HG03095 (cell line): ENCODE data around the gene EIF4A2.

Experiments used
- ATAC-seq: cut with Tn5 transposase; IDR thresholded peaks from one replicate; pipeline ENCODE4 v1.9.1; 2021; ENCODE audit warnings: moderate library complexity; ENCODE audit not compliant: unreplicated experiment

Gene EIF4A2

DNA sequence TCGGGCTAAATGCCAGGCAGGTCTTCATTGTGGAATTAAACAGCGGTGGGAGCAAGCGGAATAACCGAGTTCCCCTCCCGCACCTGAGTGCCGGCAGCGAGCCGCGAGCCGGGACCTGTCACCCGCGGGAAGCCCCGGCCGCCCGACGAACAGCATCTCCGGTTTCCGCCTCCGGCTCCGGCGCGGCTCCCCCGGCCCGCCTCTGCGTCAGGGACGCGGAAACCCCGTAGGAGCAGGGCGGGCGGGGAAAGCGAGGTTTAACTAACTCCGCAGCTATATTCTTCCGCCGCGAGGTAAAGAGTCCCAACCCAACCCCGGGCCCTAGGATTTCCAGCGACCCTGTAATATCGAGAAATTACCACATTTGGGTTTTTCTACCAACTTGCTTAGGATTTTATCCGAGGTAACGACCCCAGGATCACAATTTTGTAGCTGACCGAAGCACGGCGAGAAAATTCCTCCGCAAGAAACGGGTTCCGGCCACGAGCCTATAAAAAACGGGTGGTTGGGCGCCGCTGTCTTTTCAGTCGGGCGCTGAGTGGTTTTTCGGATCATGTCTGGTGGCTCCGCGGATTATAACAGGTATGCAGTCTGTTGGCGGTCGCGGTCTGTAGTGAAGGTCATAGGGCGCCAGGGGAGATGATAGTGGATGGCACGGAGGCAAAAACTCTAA, at the start of gene EIF4A2:
TSS of gene EIF4A2 (plus strand) at position 520 of the 673 bp plus-strand sequence. CDS start at position 554, 34 bp downstream.
- ATAC-seq = peak; percentile 50

DNA sequence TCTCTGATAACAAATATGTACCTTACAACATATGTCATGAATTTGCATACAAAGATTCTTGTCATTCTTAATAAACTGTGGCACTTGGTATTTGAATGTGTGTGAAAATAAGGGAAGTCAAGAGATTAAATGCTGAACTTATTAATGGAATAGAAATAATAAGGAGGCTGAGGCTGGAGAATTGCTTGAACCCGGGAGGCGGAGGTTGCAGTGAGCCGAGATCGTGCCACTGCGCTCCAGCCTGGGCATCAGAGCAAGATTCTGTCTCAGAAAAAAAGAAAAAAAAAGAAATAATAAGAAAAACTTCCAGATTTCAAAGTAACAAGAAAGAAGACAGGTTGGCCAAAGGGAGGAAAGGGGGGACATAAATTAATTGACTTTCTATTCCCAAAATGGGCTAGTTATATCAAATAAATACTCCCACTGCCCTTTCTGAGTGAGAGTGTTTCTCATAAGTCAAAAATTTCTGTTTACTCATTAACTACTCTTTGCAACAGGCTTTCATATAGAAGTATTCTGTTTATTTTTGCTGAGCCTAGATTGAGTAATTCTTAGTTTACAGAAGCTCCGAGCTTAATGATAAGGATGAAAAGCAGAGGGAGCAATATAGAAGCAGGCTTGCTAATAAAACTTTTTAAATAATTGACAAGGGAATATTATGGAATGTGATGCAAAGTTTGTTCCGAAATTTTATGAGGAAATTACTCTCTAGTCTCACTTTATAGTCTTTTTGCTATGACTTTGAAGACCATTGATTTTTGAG, 40.6 kb upstream of the EIF4A2 start:
- no peak for ATAC-seq

DNA sequence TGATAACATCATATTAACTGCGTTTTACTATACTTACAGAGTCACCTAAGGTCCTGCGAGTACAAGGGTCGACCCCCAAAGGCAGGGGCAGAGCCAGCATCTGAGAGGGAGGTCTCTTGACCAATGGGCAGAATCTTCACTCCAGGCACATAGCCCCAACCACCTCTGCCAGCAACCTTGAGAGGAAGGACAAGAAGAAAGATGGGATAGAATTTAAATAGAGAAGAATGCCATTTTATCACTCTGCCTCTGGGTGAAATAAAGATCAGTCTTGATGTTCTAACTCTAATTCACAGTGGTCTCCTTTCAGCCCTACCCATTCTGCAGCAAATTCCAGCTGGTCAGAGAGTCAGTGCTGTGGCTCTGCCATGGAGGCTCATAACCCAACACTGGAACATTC, 39.7 kb upstream of the EIF4A2 start:
- no peak for ATAC-seq

DNA sequence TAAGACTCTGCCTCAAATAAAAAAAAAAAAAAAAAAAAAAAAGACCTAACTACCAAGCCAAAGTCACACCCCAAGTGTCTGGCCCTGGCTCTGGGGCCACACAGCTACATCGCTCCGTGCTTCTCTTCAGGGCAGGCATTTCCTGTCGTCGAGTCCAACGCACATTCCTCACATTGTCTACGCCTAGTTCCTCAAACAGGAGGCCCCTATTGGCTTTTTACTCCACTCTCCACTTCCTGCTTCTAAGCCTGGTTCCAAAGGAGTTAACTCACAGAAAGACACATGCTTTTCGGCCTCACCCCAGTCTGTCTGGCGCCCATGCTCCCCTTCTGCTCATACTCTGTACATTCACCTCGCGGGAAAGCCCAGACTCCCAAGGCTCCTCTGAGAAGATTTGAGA, 37.4 kb upstream of the EIF4A2 start:
- ATAC-seq = no peak

DNA sequence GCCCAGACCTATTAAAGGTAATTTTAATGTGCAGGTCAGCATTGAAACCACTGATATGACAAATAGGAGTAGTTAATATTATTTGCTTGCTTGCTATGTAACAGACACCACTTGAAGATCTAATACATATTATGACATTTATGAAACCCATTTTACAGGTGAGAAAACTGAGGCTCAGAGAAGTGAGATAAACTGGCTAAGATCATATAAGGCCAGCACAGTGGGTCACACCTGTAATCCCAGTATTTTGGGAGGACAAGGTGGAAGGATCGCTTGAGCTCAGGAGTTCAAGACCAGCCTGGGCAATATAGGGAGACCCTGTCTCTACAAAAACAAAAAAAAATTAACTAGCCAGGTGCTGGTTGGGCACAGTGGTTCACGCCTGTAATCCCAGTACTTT, 33.1 kb upstream of the EIF4A2 start:
- no peak for ATAC-seq

DNA sequence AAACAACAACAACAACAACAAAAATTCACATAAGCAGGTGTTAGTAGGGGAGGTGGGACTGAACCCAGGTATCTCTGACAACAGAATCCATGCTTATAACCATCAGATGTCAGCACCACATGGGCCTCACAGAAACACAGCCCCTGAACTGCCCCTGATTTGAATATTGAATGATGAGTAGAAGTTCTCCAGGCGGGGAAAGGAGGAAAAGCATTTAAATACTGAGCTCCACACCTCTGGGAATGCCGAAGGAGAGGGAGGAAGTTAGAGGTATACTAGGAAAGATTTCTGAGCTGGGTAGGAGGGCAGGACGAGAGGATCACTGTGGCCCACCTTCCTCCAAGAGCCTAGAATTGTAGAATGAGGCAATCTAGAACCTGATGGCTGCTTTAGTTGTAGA, 31.9 kb upstream of the EIF4A2 start:
- no peak for ATAC-seq

DNA sequence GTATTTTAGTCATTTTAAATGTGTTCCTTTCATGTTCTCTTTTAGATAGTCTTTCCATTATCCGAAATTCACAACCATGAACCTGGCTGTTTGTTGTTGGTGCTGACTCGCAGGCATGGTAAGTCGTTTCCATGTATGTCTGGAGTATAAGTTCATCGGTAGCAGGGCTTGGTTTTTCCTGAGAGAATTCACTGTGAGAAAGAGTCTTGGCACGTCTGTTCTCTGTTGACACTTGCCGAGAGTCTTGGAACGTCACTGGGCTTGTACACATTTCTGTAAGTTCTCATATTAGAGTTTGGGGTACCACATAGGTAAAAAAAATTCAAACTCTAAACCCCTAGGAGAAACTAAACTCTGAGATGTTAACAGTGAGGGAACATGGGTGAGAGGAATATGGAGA, 29.4 kb upstream of the EIF4A2 start:
- no peak for ATAC-seq

DNA sequence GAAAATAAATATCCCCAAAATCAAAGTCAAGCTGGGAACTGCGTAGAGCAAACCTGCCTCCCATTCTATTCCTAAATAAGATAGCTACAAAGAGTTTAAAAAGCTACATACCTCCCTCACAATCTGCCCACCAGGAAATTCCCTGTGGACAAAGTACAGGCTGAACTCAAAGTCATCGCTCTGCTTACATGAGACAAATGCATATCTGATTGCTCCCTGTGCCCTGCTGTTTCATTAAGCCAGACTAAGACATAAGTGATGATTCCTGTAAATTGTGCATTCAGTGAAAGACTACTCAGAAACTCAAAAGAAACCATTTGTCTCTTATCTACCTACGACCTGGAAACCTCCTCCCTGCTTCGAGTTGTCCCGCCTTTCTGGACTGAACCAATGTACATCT, 28.5 kb upstream of the EIF4A2 start:
- no peak for ATAC-seq

DNA sequence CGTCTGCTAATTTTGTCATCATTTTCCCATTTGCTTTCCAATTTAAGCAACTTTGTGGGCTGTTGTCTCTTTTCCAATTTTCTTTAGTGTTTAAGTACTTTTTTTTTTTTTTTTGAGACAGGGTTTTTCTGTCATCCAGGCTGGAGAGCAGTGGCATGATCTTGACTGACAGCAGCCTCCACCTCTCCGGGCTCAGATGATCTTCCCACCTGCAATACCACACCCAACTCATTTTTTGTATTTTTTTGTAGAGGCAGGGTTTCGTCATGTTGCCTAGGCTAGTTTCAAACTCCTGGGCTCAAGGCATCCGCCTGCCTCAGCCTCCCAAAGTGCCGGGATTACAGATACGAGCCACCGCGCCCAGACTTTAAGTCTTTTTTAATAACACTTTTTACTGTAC, 26.2 kb upstream of the EIF4A2 start:
- ATAC-seq = no peak

DNA sequence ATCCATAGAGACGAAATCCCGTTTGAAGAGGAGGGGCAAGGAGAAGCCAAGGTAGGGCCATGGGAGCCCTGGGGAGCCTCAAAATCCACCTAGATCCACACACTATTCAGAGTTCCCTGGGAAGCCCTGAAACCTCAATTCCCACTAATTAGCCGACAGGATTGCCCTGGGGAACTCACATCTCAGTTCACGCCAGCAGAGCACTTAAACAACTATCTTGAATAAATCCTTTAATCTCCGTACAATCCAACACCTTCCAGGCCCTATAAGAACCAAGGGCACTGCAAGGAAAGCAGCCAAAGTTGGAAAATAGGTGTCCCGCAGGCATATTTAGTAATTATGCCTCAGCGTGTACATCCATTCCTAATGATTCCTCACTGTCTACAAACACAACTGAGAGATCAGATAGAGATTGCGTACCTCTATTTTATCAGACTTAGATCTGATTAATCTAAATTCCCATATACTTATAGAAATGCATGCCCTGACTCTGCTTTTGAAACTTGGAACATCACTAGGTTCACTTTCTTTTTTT, 25.6 kb upstream of the EIF4A2 start:
- no peak for ATAC-seq

DNA sequence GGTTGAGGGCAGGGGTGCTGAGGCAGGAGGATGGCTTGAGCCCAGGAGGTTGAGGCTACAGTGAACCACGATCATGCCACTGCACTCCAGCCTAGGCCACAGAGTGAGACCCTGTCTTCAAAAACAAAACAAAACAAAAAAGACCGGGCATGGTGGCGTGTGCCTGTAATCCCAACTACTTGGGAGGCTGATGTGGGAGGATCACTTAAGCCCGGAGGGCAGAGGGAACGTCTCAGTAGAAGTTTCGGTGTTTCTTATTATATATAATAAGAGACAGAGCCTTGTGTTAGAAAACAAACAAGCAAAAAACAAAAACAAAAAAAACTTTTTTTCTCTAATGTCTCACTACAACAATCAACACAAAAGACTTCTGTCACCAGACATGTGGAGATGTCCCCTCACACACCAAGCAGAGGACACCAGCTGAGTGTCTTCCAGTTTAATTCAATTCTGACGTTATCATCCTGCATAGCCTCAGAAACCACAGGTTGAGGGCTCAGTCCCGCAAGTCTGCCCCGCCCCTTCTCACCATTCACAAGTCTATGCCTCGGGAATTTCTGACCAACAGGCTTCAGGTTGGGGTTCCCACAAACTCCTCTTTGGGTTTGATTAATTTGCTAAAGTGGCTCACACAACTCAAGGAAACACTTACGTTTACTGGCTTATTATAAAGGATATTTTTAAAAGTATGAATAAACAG, 24.0 kb upstream of the EIF4A2 start:
- ATAC-seq = no peak

DNA sequence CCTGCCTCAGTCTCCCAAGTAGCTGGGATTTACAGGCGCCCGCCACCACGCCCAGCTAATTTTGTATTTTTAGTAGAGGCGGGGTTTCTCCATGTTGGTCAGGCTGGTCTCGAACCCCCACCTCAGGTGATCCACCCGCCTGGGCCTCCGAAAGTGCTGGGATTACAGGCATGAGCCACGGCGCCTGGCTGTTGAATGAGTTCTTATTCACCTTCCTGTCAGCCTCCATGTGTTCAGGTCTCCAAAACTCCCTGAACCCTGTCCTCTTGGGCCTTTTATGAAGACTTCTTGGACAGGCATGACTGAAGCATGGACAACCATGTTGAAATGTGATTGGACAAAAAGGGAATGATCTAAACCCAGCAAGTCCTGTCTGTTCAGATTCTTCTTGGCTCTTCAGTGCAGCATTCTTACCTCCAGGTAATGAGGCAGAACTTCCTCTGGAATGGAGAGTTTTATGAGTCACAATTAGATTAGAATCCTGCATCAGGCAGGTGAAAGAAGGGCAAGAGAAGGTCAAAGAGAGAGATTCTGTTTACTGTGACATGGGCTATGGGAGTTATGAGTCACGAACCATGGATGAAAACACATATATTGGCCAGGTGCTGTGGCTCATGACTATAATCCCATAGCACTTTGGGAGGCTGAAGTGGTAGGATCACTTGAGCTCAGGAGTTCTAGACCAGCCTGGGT, 23.1 kb upstream of the EIF4A2 start:
- no peak for ATAC-seq

DNA sequence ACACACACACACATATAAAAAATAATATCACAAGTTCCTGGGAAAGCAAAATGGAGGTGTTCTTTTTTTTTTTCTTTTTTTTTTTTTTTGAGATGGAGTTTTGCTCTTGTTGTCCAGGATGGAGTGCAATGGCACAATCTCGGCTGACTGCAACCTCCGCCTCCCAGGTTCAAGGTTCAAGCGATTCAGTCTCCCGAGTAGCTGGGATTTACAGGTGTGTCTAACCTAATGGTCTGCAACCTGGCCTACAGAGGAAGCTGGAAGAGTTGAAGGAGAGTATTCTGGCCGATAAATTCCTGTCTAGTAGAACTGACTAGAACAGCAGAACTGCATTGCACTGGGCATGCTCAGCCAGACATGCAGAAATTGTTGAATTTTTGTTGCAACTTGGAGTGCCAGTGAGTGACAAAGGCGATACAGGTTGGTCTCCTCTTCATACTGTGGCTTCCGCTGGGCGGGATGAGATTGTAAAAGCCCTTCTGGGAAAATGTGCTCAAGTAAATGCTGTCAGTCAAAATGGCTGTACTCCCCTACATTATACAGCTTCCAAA, 22.4 kb upstream of the EIF4A2 start:
- ATAC-seq = no peak

DNA sequence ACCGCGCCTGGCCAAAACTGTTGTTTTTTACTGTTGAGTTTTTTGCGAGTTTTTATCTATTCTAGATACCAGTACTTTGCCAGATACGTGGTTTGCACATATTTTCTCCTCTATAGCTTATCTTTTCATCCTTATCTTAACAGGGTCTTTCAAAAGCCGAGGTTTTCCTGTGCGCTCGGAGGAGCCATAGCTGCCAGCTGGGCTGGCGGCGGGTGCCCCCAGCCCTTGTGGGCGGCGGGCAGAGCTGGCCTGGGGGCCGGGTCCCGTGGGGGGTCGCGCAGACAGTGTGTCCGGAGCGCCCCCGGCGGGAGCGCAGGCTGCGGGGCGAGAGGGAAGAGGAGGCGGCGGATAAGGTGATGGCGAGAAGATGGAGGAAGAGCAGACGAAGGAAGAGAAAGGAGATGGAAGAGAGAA, 11.1 kb upstream of the EIF4A2 start:
- peak; percentile 27 for ATAC-seq

DNA sequence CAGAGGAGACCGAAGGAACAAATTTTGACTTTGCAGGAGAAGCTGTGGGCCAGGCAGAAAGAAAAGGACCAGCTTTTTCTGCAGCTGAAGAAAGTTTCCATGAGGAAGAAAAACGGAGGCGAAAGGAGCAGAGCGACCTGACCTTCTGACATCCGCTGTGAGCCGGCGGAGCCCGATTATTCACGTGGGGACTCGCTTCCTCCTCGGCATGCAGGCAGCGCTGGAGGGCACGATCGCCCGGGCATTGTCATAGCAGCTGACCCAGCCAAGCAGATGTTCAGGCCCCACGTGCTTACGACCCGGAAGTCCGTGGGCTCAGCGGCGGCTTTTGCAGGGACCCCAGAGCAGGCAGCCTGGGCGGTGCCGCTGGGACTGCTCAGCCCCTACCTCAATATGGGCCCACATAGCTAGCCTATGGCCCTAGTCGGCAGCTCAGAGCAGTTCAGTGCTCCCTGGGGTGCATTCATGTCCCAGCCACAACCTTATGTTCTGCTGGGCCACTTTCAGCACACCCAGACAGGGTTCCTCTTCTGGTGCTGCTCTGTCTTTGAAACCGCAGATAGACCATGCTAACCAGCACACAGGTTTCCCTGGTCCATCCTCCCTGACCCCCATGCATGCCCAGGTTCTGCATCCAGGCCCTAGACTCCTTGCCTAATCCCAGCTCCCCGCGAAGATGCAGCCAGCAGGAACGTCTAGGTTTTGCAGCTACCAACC, 10.5 kb upstream of the EIF4A2 start:
- peak; percentile 82 for ATAC-seq

DNA sequence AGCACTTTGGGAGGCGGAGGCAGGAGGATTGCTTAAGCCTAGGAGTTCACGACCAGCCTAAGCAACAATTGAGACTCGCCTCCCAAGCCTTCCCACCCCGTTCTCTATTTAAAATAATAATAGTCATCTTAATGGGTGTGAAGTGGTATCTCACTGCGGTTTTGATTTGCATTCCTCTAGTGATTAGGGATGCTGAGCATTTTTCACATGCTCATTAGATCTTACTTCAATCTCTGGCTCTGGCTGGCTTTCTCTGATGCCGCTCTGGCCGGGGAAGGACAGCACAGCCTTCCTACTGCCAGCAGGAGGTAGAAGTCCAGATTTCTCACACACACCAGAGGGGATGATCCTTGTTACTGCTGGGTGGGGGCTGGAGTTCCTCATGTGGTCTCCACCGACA, 7.4 kb upstream of the EIF4A2 start:
- ATAC-seq = no peak

DNA sequence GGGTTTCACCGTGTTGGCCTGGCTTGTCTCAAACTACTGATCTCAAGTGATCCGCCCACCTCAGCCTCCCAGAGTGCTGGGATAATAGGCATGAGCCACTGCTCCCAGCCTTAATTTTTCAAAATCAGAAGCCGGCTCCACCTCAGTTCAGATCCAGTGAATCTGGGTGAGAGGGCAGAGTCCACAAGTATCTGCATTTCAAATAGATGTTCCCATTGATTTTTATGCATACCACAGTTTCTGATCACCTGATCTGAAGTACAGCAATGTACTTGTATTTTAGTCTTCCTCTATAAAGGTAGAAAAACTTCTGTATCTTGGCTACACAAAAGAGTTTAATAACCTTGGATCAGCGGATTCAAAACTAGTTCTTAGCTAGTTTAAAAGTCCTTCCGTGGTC, 4.2 kb upstream of the EIF4A2 start:
- no peak for ATAC-seq

DNA sequence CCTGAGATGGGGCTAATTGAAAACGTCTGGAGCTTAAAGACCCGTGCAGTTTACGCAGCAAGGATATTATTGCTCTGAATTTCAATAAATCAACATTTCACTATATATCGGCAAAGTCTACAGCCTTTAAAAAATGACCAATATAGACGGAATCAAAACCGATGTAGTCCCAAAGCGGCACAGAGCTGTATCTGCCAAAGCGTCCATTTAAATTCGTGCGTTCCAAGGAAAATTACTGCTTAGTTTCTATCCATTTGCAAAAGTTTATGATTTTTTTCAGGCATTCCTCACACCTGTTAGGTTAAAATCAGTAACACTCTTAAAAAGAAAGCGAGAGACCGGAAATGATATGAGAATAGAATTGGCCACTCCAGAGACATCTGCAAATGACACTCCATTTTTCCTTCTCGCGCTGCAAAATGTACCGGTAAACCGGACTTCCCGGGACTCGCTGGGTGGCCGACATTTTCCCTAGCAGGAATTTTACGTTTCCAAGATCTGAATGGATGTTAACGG, 777 bp upstream of the EIF4A2 start:
- ATAC-seq = no peak

DNA sequence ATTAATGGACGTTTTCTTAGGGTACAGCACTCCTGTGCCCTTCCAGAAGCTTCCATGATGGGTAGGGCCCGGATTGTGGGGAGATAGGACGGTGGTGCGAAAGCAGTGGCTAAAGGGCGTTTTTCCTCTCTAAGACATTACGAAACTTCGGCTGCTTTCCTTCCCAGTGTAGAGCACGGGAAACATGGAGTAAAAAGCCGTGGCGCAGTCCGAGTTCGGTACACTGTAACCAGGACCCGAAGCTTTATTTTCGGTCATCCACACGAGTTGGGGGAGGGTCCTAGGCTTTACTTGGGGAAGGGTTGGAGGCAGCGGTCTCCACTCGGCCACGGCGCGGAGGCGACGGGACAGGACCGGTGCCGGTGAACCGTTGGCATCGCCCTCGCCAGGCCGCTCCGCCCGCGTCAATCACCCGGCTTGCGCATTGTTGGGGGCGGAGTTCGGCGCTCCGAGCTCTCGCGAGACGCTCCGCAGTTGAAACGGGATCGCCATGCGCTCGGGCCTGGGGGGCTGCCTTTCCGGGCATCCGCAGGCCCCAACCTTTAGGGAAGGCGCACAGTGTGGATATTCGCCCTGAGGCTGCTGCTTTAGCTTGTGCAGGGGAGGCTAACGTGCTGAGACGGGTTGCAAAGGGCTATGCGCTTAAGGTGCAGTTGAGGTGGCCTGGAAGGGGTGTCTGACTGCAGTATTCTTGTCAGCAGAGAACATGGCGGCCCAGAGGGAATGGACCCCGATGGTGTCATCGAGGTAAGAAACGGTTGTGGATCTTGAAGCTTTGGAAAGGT, 546 bp downstream of the EIF4A2 start:
- ATAC-seq = peak; percentile 73
